ENCODE results near the gene ZNF428. TPM values are rescaled to one million over a fixed set of nuclear protein-coding genes. Genes with fewer than 3 reads are reported as not detected.
A peak's percentile ranks its signal among the peaks of the same experiment; 100 is the strongest.

Gene ZNF428
- total and polyA plus RNA-seq, 7 donors: 18.0 to 40.2 (median 33.6) TPM

GRCh38 chr19:43658494-43658893 is 39.1 kb upstream of the ZNF428 start:
- Histone ChIP-seq H3K4me3 (no peak overlapping the region), H3K27ac (no peak overlapping the region), H3K4me1 (no peaks in the 10 kb centered on the region), H3K9me3 (peaks cover 0 to 3% (median under 1%) of the 10 kb centered on the region in 4 donors), H3K27me3 (no peaks in the 10 kb centered on the region), H3K36me3 (peaks cover 0 to 5% (median 2%) of the 10 kb centered on the region in 4 donors)
- no peak for DNase-seq
- intact Hi-C loops (cut with DNase I): loop anchor here (5.0 kb wide), 1 partner anchor 211 kb away; no protein-coding TSS in a partner anchor
- 96 to 98% methylated on average over 8 of the region's 8 CpGs for WGBS, 2 donors
- TF ChIP-seq POLR2A (IDR thresholded peaks at IDR 0.05) (no peak), CTCF (IDR thresholded peaks at IDR 0.05) (no peak), POLR2AphosphoS5 (IDR thresholded peaks at IDR 0.05) (no peak), EP300 (IDR thresholded peaks at IDR 0.05) (no peak)

GRCh38 chr19:43658001-43658400 is 38.6 kb upstream of the ZNF428 start:
- H3K4me3 ChIP-seq: no peak overlapping the region
- no peak overlapping the region for H3K27ac ChIP-seq
- 91% methylated on average over 2 of the region's 2 CpGs for WGBS, 2 donors
- intact Hi-C loops (cut with DNase I): loop anchor here (5.0 kb wide), 1 partner anchor 211 kb away; no protein-coding TSS in a partner anchor
- H3K36me3 ChIP-seq: peaks cover 0 to 5% (median 2%) of the 10 kb centered on the region in 4 donors
- no peak for DNase-seq
- peaks cover 0 to 3% (median under 1%) of the 10 kb centered on the region in 4 donors for H3K9me3 ChIP-seq
- H3K27me3 ChIP-seq: no peaks in the 10 kb centered on the region
- TF ChIP-seq CTCF (IDR thresholded peaks at IDR 0.05) (no peak), EP300 (IDR thresholded peaks at IDR 0.05) (no peak)
- H3K4me1 ChIP-seq: no peaks in the 10 kb centered on the region

- Histone ChIP-seq H3K4me3 (no peak overlapping the region), H3K36me3 (peaks cover 0 to 5% (median 2%) of the 10 kb centered on the region in 4 donors), H3K4me1 (peaks cover 0 to 7% (median 0%) of the 10 kb centered on the region in 4 donors), H3K9me3 (peaks cover 0 to 3% (median under 1%) of the 10 kb centered on the region in 4 donors), H3K27ac (no peak overlapping the region), H3K27me3 (no peaks in the 10 kb centered on the region)
- no peak for TF ChIP-seq POLR2AphosphoS5 (IDR thresholded peaks at IDR 0.05)
- no peak for TF ChIP-seq POLR2A (IDR thresholded peaks at IDR 0.05)
- TF ChIP-seq CTCF (IDR thresholded peaks at IDR 0.05): no peak
- TF ChIP-seq EP300 (IDR thresholded peaks at IDR 0.05): no peak
- 93 to 98% methylated on average over 6 of the region's 6 CpGs for WGBS, 2 donors
- intact Hi-C loops (cut with DNase I): loop anchor here (5.0 kb wide), 1 partner anchor 209 kb away; no protein-coding TSS in a partner anchor
- DNase-seq: no peak
These were observed 37.0 kb upstream of the ZNF428 start for GRCh38 chr19:43656436-43656835.

GRCh38 chr19:43652546-43652874 is 33.1 kb upstream of the ZNF428 start:
- Histone ChIP-seq H3K27ac (peak overlapping the region in 1 of 4 donors; percentile 51), H3K36me3 (peaks cover 0 to 18% (median 6%) of the 10 kb centered on the region in 4 donors), H3K27me3 (no peaks in the 10 kb centered on the region), H3K4me3 (no peak overlapping the region), H3K4me1 (peaks cover 0 to 7% (median 0%) of the 10 kb centered on the region in 4 donors), H3K9me3 (peaks cover 0 to 2% (median 0%) of the 10 kb centered on the region in 4 donors)
- intact Hi-C loops (cut with DNase I): loop anchor here (2.0 kb wide), 1 partner anchor 118 kb away; no protein-coding TSS in a partner anchor
- TF ChIP-seq CTCF (IDR thresholded peaks at IDR 0.05) (no peak), POLR2A (IDR thresholded peaks at IDR 0.05) (no peak), POLR2AphosphoS5 (IDR thresholded peaks at IDR 0.05) (no peak), EP300 (IDR thresholded peaks at IDR 0.05) (no peak)
- no peak for DNase-seq
- WGBS, 2 donors: 70 to 77% methylated on average over 5 of the region's 5 CpGs

Measured in sigmoid colon (tissue), 7 donors.